Gastrocnemius medialis (tissue), 4 donors: ENCODE data around the gene ALOX5. TPM values are rescaled to one million over a fixed set of nuclear protein-coding genes. Genes with fewer than 3 reads are reported as not detected.
"Not testable (repeated sequence)": the region's sequence is repeated elsewhere in the genome, so short reads cannot be mapped to it uniquely, and the experiment has no call there.

Experiments used
- ATAC-seq, 2 donors: fragments of 150-250 bp; one replicate each; pipeline ENCODE4 v1.9.1; 2016
- DNase-seq, 2 donors: peaks; one replicate each; pipeline ENCODE4 v3.0.0-alpha.2; 2019
- H3K27ac ChIP-seq, 4 donors: fragments of 200-600 bp; sonication (generic); 1 replicate in 1 of 4; 2 replicates in 3 of 4; pipeline ENCODE4 v1.5.1; 2016 to 2018; ENCODE audit warnings: mild to moderate bottlenecking in 2 of 4, moderate library complexity in 1 of 4
- H3K27me3 ChIP-seq, 3 donors: fragments of 200-600 bp; sonication (generic) in 2 of 3; 1 replicate in 1 of 3; 2 replicates in 2 of 3; pipeline versions ENCODE4 v1.5.1 to v1.6.0; 2016 to 2019; ENCODE audit warnings: mild to moderate bottlenecking in 1 of 3, moderate library complexity in 1 of 3
- H3K36me3 ChIP-seq, 2 donors: fragments of 200-600 bp; sonication (generic) in 1 of 2; one replicate each; pipeline ENCODE4 v1.5.1; 2017 to 2018
- H3K4me1 ChIP-seq, 2 donors: fragments of 200-600 bp; sonication (generic) in 1 of 2; one replicate each; pipeline ENCODE4 v1.5.1; 2016 to 2017; ENCODE audit warnings: mild to moderate bottlenecking in 2 of 2
- H3K4me3 ChIP-seq, 4 donors: fragments of 200-600 bp; sonication (generic) in 3 of 4; 1 replicate in 1 of 4; 2 replicates in 3 of 4; pipeline ENCODE4 v1.5.1; 2016 to 2019; ENCODE audit warnings: mild to moderate bottlenecking in 2 of 4
- H3K9me3 ChIP-seq, 3 donors: fragments of 200-600 bp; sonication (generic) in 2 of 3; 1 replicate in 1 of 3; 2 replicates in 2 of 3; pipeline ENCODE4 v1.5.1; 2016 to 2019
- CTCF ChIP-seq, 5 experiments: fragments of 450-650 bp in 3 of 5; fragments of 200-600 bp in 2 of 5; sonication (generic) in 2 of 5; IDR thresholded peaks in 4 of 5; conservative IDR thresholded peaks in 1 of 5; 1 replicate in 4 of 5; 2 replicates in 1 of 5; pipeline ENCODE4 v1.5.1; 2016 to 2019; ENCODE audit warnings: antibody characterized with exemption in 5 of 5, mild to moderate bottlenecking in 3 of 5, moderate library complexity in 3 of 5
- POLR2A ChIP-seq, 2 donors: fragments of 450-650 bp; IDR thresholded peaks; one replicate each; pipeline ENCODE4 v1.6.1; 2017; ENCODE audit warnings: antibody characterized with exemption in 2 of 2, mild to moderate bottlenecking in 2 of 2, moderate library complexity in 2 of 2
- in situ Hi-C, 4 donors: fragments of 200-750 bp; cut with MboI; loops; one replicate each; pipeline versions ENCODE4 v1.15.0 to v1.8.0; 2017; ENCODE audit warnings: low sequenced_read_pairs in 4 of 4
- intact Hi-C: fragments of 100-400 bp; cut with DNase I; formaldehyde crosslinking; loops from one replicate; pipeline ENCODE4 v1.15.1; 2023; ENCODE audit warnings: low total_unique reads
- total RNA-seq, 4 donors: library from RNA; depleted of rRNA; stranded (reverse); fragments of >200 nt; gene quantifications; one replicate each; pipeline versions ENCODE4 v1.1.0 to v1.2.3, GENCODE V29; 2016

ALOX5 gene
- total RNA-seq, 4 donors from 2014 or later = 1.5 to 10.8 (median 4.2) TPM

GRCh38 chr10:45386657-45387056 is 12.6 kb downstream of the ALOX5 start:
- Histone ChIP-seq H3K27ac (no peak overlapping the region), H3K4me1 (no peaks in the 10 kb centered on the region), H3K9me3 (no peaks in the 10 kb centered on the region), H3K27me3 (no peaks in the 10 kb centered on the region), H3K36me3 (no peaks in the 10 kb centered on the region), H3K4me3 (no peak overlapping the region)
- DNase-seq (no peak), ATAC-seq (no peak)
- in situ Hi-C loops (no loop called here), intact Hi-C loops (no loop called here)
- TF ChIP-seq POLR2A (IDR thresholded peaks at IDR 0.05) (no peak), CTCF (IDR thresholded peaks at IDR 0.05 in 4 of 5, conservative IDR thresholded peaks at IDR 0.05 in 1 of 5) (no peak)

GRCh38 chr10:45387096-45387893 is 13.3 kb downstream of the ALOX5 start:
- DNase-seq (no peak), ATAC-seq (no peak)
- Histone ChIP-seq H3K4me3 (no peak overlapping the region), H3K9me3 (no peaks in the 10 kb centered on the region), H3K4me1 (no peaks in the 10 kb centered on the region), H3K27me3 (no peaks in the 10 kb centered on the region), H3K27ac (no peak overlapping the region), H3K36me3 (no peaks in the 10 kb centered on the region)
- intact Hi-C loops = no loop called here
- in situ Hi-C loops = no loop called here
- TF ChIP-seq POLR2A (IDR thresholded peaks at IDR 0.05) (no peak), CTCF (IDR thresholded peaks at IDR 0.05 in 4 of 5, conservative IDR thresholded peaks at IDR 0.05 in 1 of 5) (no peak)

- H3K4me3 ChIP-seq, ATAC-seq, intact Hi-C loops, in situ Hi-C loops, H3K36me3 ChIP-seq, DNase-seq, H3K27ac ChIP-seq, H3K4me1 ChIP-seq, H3K9me3 ChIP-seq, H3K27me3 ChIP-seq: not testable (repeated sequence)
Measured at GRCh38 chr10:45389671-45390070, 15.7 kb downstream of the ALOX5 start.

GRCh38 chr10:45391636-45392035 is 17.6 kb downstream of the ALOX5 start:
- H3K36me3 ChIP-seq, H3K27ac ChIP-seq, H3K4me1 ChIP-seq, DNase-seq, intact Hi-C loops, H3K27me3 ChIP-seq, in situ Hi-C loops, ATAC-seq, H3K9me3 ChIP-seq, H3K4me3 ChIP-seq: not testable (repeated sequence)

GRCh38 chr10:45395554-45395953 is 21.5 kb downstream of the ALOX5 start:
- TF ChIP-seq POLR2A (IDR thresholded peaks at IDR 0.05) = no peak
- TF ChIP-seq CTCF (IDR thresholded peaks at IDR 0.05 in 4 of 5, conservative IDR thresholded peaks at IDR 0.05 in 1 of 5) = no peak
- no peak for ATAC-seq

More at GRCh38 chr10:45395554-45395953, 21.5 kb downstream of the ALOX5 start:
- Histone ChIP-seq H3K9me3 (no peaks in the 10 kb centered on the region), H3K27me3 (peaks cover 0 to 2% (median 0%) of the 10 kb centered on the region in 3 donors), H3K4me1 (no peaks in the 10 kb centered on the region), H3K36me3 (no peaks in the 10 kb centered on the region), H3K4me3 (no peak overlapping the region), H3K27ac (no peak overlapping the region)
- intact Hi-C loops = no loop called here
- DNase-seq = no peak
- in situ Hi-C loops = no loop called here
